Osteocyte (in vitro differentiated cells): ENCODE data around the gene LRFN3. TPM values are rescaled to one million over a fixed set of nuclear protein-coding genes. Genes with fewer than 3 reads are reported as not detected.
"Not testable (repeated sequence)": the region's sequence is repeated elsewhere in the genome, so short reads cannot be mapped to it uniquely, and the experiment has no call there.

ENCODE experiments used
- DNase-seq: peaks from one replicate; pipeline ENCODE4 v3.0.0; 2021; ENCODE audit warnings: mixed read lengths; ENCODE audit not compliant: unreplicated experiment; ENCODE audit errors: extremely low spot score
- H3K27ac Mint-ChIP-seq: one replicate; pipeline ENCODE4 v1.8.0; 2021; ENCODE audit warnings: mild to moderate bottlenecking, mixed read lengths; ENCODE audit not compliant: unreplicated experiment
- H3K27me3 Mint-ChIP-seq: one replicate; pipeline ENCODE4 v1.8.0; 2021; ENCODE audit warnings: mixed read lengths; ENCODE audit not compliant: unreplicated experiment
- H3K36me3 Mint-ChIP-seq: one replicate; pipeline ENCODE4 v1.8.0; 2021; ENCODE audit warnings: mixed read lengths; ENCODE audit not compliant: unreplicated experiment
- H3K4me1 Mint-ChIP-seq: one replicate; pipeline ENCODE4 v1.8.0; 2021; ENCODE audit warnings: mixed read lengths; ENCODE audit not compliant: unreplicated experiment
- H3K4me3 Mint-ChIP-seq: one replicate; pipeline ENCODE4 v1.8.0; 2021; ENCODE audit warnings: mild to moderate bottlenecking, moderate library complexity, mixed read lengths; ENCODE audit not compliant: unreplicated experiment
- H3K9me3 Mint-ChIP-seq: one replicate; pipeline ENCODE4 v1.8.0; 2021; ENCODE audit warnings: mixed read lengths; ENCODE audit not compliant: unreplicated experiment
- CTCF ChIP-seq: fragments of 200-600 bp; sonication (generic); IDR thresholded peaks from 2 replicates; pipeline ENCODE4 v1.5.0; 2021; ENCODE audit warnings: antibody characterized with exemption, mild to moderate bottlenecking, moderate library complexity
- total RNA-seq: library from RNA; stranded (reverse); gene quantifications from 2 replicates; pipeline ENCODE4 v1.2.1, GENCODE V29; 2021

The LRFN3 gene
- total RNA-seq, 1 donor from 2014 or later = 25.0 TPM

GRCh38 chr19:35946203-35946602, 10.0 kb downstream of the LRFN3 start:
- H3K27ac Mint-ChIP-seq = no peak overlapping the region
- no peaks in the 10 kb centered on the region for H3K27me3 Mint-ChIP-seq
- H3K4me3 Mint-ChIP-seq = no peak overlapping the region
- TF ChIP-seq CTCF = no peak
- DNase-seq = no peak
- H3K4me1 Mint-ChIP-seq = peaks cover 1% of the 10 kb centered on the region
- no peaks in the 10 kb centered on the region for H3K9me3 Mint-ChIP-seq
- H3K36me3 Mint-ChIP-seq = peaks cover 4% of the 10 kb centered on the region

GRCh38 chr19:35949131-35949530, 13.0 kb downstream of the LRFN3 start:
- no peaks in the 10 kb centered on the region for H3K36me3 Mint-ChIP-seq
- no peaks in the 10 kb centered on the region for H3K27me3 Mint-ChIP-seq
- TF ChIP-seq CTCF = no peak
- no peaks in the 10 kb centered on the region for H3K9me3 Mint-ChIP-seq
- DNase-seq = no peak
- H3K27ac Mint-ChIP-seq = no peak overlapping the region
- no peak overlapping the region for H3K4me3 Mint-ChIP-seq
- H3K4me1 Mint-ChIP-seq = peaks cover 1% of the 10 kb centered on the region

- Mint-ChIP-seq H3K27me3 (peaks cover 28% of the 10 kb centered on the region), H3K4me1 (no peaks in the 10 kb centered on the region), H3K4me3 (no peak overlapping the region), H3K36me3 (no peaks in the 10 kb centered on the region), H3K27ac (no peak overlapping the region), H3K9me3 (peaks cover 5% of the 10 kb centered on the region)
- no peak for TF ChIP-seq CTCF
- DNase-seq = no peak
Observed at GRCh38 chr19:35955881-35956634, 19.9 kb downstream of the LRFN3 start.

- not testable (repeated sequence) for H3K27ac Mint-ChIP-seq, H3K9me3 Mint-ChIP-seq, H3K4me3 Mint-ChIP-seq, H3K36me3 Mint-ChIP-seq, H3K4me1 Mint-ChIP-seq, DNase-seq
- peaks cover 28% of the 10 kb centered on the region for H3K27me3 Mint-ChIP-seq
Observed at GRCh38 chr19:35957411-35957810, 21.2 kb downstream of the LRFN3 start.

GRCh38 chr19:35958660-35959039, 22.5 kb downstream of the LRFN3 start:
- no peak for DNase-seq
- no peak overlapping the region for H3K27ac Mint-ChIP-seq
- H3K36me3 Mint-ChIP-seq = no peaks in the 10 kb centered on the region
- no peak overlapping the region for H3K4me3 Mint-ChIP-seq
- peaks cover 28% of the 10 kb centered on the region for H3K27me3 Mint-ChIP-seq
- no peaks in the 10 kb centered on the region for H3K4me1 Mint-ChIP-seq
- H3K9me3 Mint-ChIP-seq = peaks cover 5% of the 10 kb centered on the region
- no peak for TF ChIP-seq CTCF
